HT-29 (cell line): ENCODE data around the gene SPAG17. TPM values are rescaled to one million over a fixed set of nuclear protein-coding genes. Genes with fewer than 3 reads are reported as not detected.
A peak's percentile ranks its signal among the peaks of the same experiment; 100 is the strongest.
"Not testable (repeated sequence)": the region's sequence is repeated elsewhere in the genome, so short reads cannot be mapped to it uniquely, and the experiment has no call there.

Experiments
- DNase-seq: peaks from one replicate; pipeline ENCODE4 v3.0.0-alpha.2; 2015; ENCODE audit warnings: low spot score
- total RNA-seq: library from RNA; depleted of rRNA; stranded (reverse); fragments of >200 nt; shearing (Covaris generic); gene quantifications from 2 replicates; pipeline ENCODE4 v1.2.3, GENCODE V29; 2014

SPAG17 gene
- total RNA-seq, 1 experiment from 2014 or later, result not detected

- DNase-seq, result no peak
Measured at GRCh38 chr1:117981455-117982192, 203.4 kb downstream of the SPAG17 start.

DNA sequence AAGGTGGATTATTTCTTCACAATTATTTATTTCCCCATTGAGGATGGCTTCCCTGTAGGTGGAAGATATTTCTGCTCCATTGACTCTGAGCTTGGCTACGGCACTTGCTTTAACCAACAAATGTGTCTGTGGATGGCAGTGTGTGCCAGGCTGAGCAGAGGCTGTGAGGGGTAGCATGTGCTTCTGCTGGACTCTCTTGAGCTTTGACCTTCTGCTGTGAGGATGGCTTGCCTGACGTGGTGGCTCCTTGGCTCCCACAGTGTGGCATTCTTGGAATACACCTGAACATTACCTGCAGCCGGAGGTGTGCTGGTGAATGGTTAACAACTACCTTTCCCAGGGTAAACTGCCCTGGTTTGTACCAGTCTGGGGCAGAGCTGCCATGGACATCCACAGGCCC, 208.6 kb downstream of the SPAG17 start:
- DNase-seq, result no peak

DNA sequence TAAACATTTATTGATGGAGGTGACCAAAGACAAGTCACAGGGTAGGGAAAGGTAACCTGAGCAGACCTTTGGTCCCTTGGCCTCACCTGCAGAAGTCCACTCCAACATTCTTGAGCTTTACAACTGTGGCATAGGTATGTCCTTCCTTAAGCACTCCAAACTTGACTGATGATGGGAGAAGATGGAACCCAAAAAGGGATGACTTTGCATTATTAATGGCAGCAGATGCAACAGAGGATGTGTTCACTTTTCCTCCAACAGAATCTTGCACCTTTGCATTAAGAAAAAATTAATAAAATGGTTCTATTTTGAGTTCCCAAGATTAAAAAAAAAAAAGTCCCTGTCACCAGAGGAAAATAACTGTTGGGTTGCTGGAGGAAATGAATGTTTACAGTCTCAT, 213.3 kb downstream of the SPAG17 start:
- DNase-seq, result no peak

DNA sequence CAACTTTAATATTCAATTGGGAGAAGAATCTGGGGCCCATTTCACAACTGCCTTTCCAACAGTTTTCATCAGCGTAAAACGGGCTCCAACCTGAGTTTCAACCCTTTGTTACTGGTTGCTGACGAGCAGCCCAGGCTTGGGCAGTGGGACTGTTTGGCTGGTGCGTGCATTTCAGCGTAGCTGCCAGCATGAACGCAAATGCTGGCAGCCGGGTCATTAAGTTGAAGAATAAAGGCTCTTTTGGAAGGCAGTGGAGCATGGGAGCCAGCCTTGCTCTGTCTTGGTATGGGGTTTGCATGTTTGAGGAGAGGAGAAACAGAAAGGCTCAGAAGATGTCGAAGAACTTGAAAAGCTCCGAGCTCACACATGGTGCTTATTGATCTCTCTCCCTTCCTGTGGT, 214.8 kb downstream of the SPAG17 start:
- no peak for DNase-seq

DNA sequence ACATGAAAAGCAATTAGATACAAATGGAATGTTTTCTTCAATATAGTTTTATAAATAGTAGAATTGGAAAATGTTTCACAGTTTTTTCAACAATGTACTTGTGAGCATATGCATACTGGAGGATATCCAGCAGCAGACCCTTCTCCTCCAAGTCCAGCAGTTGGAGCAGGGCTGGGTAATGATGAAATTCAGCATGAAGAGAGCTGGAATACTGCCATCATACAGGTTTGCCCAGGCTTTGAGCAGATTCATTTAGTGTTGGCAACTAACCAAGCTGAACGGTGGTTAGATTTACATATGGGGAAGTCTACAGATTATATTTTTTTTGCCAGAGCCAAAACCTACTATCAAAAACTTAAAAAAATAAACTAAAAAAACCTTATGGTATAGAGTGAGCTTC, 217.1 kb downstream of the SPAG17 start:
- no peak for DNase-seq

- no peak for DNase-seq
Measured at GRCh38 chr1:117967477-117967876, 217.6 kb downstream of the SPAG17 start.

DNA sequence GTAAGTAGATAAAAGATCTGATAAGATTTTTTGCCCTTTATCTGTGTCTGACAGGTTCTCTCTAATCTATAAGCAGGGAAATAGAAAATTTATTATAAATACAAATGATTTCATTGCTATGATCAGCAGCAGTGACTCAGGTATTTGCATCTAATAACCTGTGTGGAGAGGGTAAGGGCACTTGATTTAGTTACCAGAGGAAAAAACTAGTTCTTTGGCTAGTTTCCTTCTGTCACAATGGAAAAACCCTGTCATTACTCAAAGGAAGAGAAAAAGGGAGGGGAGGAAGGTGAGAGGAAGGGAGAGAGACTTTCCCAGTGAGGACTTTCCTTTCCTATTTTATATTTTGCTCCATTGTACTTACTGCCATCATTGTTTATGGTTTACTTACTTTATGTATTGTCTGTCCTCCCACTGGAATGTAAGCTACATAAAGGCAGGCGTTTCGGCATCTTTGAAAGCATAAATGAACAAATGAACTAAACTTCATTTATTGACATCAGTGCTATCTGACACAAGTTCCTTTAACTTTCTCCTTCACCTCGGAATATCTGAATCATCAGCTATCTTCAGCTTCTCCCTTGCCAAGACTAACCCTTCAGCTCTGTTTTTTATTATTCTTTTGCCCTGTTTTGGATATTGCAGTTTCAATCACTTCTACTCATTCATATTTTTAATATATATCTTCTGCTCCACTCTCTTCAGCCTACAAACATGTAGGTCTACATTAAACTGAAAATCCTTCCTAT, 220.6 kb downstream of the SPAG17 start:
- DNase-seq, result no peak

- no peak for DNase-seq
Measured at GRCh38 chr1:117959364-117959763, 225.7 kb downstream of the SPAG17 start.

DNA sequence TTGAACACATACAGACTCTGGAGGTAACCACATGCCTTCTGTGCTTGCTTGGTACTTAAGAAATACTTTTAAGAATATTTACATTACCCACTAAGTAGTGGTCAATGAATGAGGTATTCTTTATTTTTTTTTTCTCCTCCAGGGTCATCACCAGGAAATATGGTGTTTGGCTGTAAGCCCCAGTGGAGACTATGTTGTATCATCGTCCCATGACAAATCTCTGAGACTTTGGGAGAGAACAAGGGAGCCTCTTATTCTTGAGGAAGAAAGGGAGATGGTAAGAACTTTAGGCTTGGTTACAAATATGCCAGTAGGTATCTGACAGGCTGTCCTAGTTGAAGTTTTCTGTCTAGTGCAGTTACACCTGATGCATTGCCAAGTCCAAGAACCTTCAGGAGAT, 232.6 kb downstream of the SPAG17 start:
- DNase-seq, result no peak

- no peak for DNase-seq
Measured at GRCh38 chr1:117942293-117942692, 242.7 kb downstream of the SPAG17 start.

- DNase-seq, result no peak
Measured at GRCh38 chr1:117933769-117934168, 251.3 kb downstream of the SPAG17 start.

GRCh38 chr1:117932576-117932975, 252.5 kb downstream of the SPAG17 start:
- no peak for DNase-seq

DNA sequence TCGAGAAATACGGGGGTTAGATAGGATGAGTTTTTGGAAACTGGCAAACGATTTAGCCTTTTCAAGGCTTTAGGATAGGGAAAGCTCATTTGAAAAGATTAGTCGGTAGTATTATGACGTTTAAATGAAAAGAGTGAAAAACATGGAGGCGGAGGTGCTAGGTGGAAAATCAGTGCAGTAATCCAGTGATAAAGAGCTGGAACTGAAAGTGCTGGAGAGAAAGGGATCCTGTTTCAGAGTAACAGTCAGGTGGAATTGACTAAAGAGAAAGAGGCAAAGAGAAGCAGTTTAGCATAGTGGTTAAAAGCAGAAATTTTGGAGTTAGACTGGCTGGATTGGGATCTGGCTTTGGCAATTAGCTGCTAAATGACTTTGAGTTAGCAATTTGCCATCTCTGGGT, 254.5 kb downstream of the SPAG17 start:
- peak; percentile 9 for DNase-seq

- DNase-seq, result peak; percentile 31
Measured at GRCh38 chr1:117930173-117930447, 254.9 kb downstream of the SPAG17 start.

DNA sequence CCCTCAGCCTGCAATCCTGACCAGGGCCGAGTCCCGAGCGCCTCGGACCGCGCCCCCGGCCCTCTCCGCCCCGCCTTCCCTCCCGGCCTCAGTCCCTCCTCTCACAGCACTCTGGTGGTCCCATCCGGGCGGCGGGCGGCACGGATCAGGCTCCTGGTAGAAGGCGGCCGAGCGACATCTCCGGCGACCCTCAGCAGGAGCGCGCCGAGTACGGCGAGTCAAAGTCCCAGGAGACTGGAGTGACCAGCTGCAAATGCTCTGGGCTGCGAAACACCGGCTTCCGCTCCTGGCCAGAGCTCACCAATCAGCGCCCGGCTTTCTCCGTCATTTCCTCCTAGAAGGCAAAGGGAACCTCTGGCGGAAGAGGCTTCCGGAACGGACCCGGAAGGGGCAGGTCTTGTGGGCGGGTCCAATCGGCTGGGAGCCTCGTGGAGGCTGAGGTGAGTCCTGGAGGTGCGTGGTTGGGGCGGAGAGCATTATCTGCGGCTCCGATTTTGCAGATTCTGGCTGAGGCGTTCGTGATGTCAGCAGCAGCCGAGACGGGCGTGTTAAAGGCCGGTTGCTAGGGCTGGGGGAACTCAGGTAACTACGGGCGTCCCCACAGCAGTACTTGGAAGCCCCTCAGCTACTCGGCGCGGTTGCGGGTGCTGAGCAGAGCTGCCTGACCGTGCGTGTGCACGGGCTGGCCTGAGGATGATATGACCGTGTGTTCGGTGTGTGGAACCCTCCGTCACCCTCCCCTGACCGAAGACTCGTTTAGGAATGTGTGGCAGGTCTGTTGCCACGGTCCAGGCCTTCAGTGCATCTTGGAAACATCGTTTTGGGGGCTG, 255.5 kb downstream of the SPAG17 start, which contains the start of the genes GDAP2 and WDR3:
Gene GDAP2 (minus strand): TSS at position 279 of the 830 bp plus-strand sequence. CDS start 9,264 bp downstream, outside the sequence.
Gene WDR3 (plus strand): TSS at position 397 of the 830 bp plus-strand sequence. CDS start 3,581 bp downstream, outside the sequence.
- DNase-seq, result peak; percentile 96

DNA sequence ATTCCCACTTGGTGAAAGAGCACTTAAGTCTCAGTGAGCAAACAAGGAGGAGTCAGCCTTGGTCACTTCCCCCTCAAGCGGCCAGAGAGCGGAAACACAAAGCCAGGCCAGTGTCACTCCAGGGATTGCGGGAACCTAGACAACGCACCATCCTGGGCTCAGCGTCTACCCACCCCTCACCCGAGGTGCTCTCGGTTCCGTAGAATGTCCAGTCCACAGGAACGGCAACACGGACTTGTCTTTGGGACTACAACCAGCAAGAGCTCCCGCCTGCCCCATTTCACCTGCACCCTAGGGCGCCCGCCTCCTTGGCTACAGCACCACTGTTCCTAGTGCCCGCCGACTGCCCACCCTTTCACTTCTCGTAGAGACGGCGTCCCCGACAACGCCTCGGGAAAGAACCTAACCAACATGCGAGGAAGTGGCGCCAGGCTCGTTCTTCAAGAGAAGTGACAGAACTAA, 256.1 kb downstream of the SPAG17 start:
- DNase-seq, result peak; percentile 80

DNA sequence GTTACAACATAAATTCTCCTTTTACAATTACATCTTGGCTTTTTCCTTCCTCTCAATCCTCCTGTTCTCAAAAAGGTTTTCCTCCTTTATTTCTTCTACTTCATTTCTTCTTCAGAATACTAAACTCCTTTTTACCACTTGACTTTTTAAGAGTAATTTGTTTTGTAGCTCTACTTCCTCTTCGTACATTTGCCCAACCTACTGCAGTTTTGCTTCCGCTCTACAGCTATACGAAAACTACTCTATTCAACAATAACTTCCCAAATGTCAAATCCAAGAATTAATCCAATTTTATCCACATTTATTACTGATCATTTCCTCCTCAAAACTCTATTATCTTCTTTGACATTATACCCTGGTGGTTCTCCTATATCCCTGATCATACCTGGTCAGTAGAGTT, 259.0 kb downstream of the SPAG17 start:
- no peak for DNase-seq

- not testable (repeated sequence) for DNase-seq
Measured at GRCh38 chr1:117922717-117923116, 262.3 kb downstream of the SPAG17 start.

DNA sequence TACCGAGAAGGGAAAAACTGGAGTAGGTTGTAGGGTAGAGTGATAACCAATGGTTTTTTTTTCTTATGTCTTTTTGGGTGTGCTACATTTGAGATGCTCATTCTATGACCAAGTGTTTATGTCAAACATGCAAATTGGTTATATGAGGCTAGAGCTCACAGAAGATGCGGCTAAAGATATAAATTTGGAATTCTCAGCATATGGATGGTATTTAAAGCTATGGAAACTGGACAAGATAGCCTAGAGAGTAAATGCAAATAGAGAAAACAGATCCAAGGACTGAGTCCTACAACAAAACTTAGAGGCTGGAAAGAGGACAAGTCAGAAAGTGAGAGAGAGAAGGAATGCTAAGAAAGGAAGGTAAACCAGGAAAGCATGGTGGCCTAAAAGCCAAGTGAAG, 263.0 kb downstream of the SPAG17 start:
- no peak for DNase-seq

GRCh38 chr1:117919376-117919775, 265.7 kb downstream of the SPAG17 start:
- DNase-seq, result no peak

GRCh38 chr1:117911051-117911450, 274.0 kb downstream of the SPAG17 start:
- no peak for DNase-seq

GRCh38 chr1:117905019-117905418, 280.0 kb downstream of the SPAG17 start:
- no peak for DNase-seq
